ENCODE results near the gene TACO1.

TACO1 gene

DNA sequence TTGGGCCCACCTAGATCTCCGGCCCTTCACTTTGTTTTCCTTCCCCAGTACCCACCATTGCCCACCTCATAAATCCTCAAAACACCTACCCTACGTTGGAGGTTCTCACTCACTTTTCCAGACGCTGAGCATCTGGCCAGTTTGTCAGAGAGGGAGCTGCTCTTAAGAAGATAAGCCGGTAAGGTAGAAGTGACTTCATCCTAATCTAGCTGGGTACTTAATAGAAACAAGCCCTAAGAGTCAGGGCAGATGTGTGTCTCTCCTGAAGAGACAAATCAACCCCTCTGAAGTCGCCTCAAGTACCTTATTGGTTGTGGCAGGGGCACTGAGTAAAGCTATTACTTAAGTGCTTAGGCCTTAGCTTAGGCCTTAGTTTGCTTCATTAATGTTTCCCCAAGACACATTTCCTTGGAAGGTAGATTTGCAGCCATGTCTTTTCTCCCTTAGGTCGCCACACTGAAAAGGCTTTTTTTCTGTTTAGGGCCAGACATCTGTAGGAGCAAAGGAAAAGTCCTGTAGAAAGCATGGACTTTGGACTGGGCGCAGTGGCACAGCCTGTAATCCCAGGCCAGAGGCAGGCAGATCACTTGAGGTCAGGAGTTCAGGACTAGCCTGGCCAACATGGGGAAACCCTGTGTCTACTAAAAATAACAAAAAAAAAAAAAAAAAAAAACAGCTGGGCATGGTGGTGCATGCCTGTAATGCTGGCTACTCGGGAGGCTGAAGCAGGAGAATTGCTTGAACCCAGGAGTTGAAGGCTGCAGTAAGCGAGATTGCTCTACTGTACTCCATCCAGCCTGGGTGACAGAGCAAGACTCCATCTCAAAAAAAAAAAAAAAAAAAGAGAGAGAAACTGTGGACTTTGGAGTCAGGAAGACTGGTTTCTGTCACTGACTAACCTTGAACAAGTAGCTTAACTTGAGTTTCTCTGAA is 1.0 kb downstream of the TACO1 start:
- no peak for DNase-seq (ENCODE audit: low spot score)

DNA sequence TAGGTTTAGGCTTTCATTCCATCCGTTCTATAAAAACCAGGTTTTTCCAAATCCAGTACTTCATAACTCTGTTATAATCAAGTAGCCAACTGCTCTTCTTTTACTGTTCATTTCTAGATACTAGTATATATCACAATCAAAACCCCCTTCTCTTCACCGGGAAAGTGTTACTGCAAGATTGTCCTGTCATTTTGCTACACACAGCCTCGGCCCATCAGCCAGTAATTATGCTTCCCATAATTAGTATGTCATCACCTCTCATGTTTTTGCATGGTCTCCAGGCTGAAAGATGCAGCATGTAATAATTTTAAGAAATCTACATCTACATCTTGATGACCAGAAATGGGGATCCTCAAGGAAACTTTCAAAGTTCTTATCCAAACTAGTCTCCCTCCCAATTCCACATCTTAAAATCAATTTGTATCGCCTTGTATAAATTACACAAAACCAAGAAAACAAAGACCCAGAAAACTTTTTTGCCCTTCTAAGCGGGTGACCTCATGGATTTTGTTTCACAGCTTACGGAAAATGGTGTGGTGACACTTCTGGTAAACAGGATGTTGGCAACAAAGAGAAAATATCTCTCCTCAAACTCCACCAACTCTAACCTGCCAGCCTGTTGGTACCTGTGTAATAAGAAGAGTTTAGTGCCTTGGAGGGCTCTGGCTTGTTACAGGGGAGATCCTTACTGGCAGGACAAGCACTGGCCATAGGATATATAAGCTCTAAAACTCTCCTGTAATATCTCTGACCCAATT is 9.3 kb downstream of the TACO1 start:
- DNase-seq (ENCODE audit: low spot score): no peak

DNA sequence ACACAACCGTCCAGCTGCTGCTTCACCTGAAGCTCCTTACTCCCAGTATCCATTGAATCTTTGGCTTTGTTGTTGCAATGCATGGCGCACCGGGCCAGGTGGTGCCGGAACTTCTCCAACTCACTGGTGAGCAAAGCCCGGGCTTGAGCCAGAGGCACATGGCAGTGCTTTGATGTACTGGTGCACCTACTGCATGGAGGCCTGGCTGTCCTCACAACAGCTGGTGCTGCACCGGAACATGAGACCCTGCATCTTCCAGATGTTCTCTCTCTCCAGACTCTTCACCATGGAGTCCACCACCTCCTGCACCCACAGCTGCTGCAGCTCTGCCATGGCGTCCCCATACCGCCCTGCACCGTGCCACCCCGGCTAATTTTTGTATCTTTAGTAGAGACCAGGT is 10.2 kb downstream of the TACO1 start:
- no peak for DNase-seq (ENCODE audit: low spot score)

DNA sequence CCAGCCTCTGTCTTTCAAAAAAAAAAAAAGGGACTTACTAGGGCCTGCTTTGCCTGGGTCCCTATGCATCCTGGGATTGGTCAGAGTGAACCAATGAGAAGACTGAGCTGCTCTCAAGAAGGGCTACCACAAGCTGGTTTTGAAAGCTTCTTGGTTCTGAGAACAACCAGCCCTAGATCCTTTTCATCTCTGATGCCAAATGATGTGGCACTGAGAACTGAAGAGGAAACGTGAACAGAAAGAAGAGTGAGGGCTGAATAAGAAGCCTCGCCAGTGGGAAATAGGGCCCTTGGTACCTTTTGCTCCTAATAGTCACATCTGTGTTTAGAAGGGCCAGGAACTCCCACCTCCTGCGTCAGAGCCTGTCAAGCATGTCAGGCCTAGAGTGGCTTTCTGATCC is 10.7 kb downstream of the TACO1 start:
- DNase-seq (ENCODE audit: low spot score): no peak

DNA sequence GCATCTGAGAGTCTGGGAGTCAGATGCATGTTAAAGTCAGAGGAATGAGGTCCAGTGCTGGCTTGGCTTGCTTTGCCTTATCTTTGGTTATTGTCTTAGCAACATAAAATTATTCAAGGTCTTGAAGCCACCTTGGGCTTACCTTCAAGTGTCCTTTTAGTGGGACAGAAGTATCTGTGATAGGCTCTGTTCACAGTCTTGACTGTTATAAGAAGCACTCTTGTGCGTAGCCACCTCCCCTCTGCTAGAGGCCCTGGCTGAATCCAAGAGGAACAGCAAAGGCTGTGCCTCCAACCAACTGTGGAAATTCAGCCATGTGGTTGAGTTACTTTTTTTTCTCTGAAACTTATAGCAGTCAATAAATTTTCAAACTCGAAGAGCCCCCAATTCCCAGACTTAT is 13.0 kb downstream of the TACO1 start:
- no peak for DNase-seq (ENCODE audit: low spot score)

DNA sequence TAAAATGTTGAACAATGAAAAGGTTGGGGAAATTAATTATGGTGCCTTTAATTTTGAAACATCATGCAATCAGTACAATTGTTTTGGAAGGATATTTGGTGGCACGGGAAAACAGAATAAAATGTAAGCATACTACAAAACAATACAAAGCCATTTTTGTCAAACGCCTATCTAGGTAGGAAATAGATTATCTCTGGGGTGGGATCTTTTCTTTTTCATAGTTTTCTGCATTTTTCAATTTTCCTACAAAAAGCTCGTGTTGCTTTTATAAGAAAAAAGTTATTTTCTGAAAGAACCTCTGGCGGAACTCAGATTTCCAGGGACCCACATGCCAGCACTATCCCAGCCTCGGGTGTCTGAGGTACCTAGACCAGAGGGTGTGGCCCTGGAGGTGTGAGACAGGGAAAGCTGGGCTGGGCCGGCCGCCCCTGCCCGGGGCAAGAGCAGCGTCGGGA is 20.6 kb downstream of the TACO1 start:
- DNase-seq (ENCODE audit: low spot score): no peak

DNA sequence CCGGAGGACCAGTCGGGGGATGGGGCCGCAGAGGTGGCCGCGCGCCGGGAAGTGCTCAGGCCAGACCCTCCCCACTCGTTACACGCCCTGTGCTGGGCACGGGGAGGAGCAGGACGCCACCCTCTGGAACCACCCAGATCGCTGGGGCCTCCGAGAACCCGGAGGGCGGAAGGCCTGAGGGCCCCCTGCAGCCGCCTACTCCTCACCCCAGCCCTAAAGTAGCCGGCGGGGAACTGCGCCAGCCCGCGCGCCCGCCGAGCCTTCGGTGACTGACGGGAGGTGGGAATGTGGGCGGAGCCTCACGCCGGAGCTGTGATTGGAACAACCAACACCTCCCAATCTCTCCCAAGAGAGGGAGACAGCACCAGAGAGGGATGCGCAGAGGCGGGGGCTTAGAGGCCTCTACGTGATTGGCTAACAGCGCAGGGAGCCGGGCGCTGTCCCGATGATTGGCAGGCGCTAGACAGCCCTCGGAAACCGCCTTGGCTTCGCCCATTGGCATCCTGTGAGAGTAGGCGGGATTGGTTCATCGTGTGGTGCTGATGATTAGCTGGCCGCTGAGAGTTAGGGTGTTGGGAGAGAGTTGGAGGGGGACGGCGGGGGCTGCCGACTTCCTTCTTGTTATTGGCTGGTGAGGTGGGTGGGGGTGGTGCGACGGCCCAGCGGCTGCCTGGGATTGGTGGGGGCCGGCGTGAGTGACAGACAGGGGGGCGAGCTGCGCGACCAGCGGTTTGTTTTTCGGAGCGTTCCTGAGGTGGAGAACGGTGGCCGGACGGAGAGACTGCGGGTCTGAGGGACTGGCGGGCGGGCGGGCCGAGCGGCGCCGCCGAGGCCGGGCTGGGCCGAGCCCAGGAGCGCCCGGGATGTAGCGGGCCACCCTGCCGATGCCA is 21.2 kb downstream of the TACO1 start, which contains the start of gene MAP3K3:
Gene MAP3K3 (plus strand): TSS at position 734 of the 890 bp plus-strand sequence. CDS start 343 bp downstream, outside the sequence.
- peak; percentile 100 for DNase-seq (ENCODE audit: low spot score)

DNA sequence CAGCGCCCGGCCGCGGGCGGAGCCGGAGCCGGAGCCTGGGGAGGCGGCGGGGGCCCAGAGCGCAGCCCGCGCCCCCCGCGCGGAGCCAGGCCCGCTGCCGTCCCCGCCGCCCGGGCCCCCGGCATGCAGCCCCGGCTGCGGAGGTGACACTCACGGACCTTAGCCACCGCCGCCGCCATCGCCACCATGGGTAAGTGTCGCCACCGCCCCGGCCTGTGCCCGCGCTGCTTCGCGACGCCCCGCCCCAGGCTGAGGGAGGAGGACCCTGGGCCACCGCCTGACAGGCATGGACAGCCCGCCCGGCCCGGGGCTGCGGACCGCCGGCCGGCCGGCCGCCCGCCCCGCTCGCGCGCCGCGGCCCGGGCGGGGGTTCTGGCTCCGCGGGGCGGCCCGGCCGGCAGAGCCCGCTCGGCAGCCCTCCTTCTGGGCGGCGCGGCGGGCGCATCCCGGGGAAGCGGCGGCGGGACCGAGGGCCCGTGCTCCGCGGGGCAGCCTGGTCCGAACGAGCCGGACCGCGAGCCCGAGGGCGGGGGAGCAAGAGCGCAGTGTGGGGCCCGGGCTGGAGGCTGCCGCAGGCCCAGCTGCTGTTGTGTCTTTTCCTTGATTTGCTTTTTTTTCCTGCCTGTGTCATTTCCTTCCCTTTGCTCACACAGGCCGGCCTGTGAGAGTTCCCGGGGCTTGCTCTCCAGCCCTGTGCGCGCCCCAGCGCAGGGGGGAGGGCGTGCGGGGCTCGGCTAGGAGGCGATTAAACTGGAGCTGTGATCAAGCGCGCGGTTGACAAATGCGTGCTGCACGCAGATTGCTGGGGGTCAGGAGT is 22.1 kb downstream of the TACO1 start:
- peak; percentile 55 for DNase-seq (ENCODE audit: low spot score)

DNA sequence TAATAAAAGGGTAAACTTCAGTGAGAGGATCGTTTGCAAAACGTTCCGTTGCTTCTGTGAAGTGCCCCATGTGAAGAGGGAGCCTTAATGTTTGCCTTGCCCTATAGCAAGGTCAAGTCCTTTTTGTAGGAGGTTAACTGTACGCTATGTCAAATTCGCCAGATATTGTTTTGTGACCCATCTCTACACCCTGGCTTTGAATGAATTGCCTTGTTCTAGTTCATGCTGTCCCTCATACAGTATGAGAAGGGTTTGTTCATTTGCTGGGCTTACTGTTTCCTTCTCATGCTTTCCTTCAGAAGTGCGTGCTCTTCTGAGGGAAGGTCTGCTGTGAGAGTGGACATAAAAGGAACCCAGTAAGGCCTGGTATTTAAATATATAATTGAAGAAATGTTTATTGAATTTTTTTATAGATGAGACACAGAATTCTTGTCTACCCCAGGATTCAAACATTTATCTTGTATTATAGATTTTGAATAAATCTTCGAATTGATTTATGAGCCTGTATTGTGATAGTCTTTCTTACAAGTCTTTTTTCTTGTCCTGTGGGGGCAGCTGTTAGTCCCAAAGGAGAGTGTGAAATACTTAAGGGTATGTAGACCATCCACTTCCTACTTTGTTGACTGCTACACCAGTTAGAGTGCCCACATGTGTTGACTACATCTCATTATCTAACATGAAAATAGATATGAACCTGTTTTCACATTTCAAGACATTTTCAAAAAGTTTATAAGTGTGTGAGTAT is 23.3 kb downstream of the TACO1 start:
- peak; percentile 37 for DNase-seq (ENCODE audit: low spot score)

DNA sequence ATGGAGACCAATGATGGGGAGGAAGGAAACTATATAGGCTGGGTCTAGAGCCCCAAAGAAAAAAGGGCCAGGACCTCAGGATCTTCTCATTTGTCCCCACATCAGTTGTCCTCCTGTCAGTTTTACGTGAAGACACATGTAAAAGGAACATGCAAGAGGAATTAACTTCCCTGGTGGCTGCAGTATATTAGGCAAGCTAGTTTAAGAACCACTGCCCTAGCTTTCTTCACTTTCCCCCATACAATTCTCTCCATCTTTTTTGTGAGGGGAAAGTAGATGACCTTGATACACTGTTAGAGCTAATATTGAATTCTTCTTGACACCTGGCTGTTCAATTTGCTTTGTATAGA is 23.8 kb downstream of the TACO1 start:
- no peak for DNase-seq (ENCODE audit: low spot score)

DNA sequence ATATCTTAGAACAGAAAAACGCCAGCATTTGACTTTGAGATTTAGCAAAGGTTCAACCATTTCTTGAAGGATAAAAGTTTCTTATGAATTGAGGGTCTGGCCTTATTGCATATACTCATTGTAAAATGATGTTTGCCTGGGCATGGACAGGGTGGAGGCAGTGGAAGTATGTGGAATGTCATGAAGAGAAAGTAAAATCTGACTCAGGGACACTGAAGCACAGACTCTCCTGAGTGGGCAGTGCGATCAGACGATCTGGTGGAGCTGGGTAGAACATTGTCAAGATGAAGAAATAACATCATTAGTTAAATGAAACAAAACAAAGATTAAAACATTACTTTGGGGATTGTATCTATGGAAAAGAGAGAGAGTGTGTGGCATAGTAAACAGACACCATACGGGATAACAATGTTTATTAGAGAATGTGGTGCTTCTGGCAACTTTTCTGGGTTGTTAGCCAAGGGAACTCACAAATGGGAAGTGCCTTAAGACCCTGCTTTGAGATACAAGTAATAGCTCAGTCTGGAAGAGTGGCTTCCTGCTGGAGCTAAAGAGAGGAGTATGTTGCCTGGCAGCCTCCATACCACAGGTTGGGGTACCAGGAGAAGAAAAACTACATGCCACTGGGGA is 26.0 kb downstream of the TACO1 start:
- no peak for DNase-seq (ENCODE audit: low spot score)

DNA sequence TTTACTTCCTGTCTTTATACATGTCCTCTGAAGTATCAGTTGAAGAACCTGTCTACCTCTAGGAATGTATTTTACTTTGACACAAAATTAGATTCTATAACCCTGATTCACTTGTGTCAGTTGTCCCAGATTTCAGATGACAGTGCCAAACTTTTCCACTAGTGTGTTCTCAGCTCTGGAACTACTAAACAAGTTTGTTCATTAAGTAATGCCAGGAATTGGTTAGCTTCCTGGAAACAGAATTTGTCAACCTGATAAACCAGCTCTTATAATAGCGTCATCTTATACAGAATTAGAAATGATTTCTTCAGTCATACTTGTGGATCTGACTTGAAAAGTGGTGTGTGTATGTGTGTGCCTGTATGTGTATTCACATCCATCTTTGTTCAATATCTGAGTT is 28.9 kb downstream of the TACO1 start:
- no peak for DNase-seq (ENCODE audit: low spot score)

DNA sequence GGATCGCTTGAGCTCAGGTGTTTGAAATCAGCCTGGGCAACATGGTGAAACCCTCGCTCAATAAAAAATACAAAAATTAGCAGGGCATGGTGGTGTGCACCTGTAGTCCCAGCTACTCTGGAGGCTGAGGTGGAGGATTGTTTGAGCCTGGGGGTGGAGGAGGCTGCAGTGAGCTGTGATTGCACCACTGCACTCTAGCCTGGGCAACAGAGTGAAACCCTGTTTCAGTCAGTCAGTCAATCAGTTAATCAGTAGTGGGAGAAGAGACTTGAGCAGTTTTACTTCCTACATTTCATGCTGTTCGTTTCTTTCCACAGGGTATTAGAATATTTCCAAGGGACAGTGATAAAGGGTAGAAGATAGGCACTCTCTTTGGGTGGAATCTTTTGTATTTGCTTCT is 30.4 kb downstream of the TACO1 start:
- DNase-seq (ENCODE audit: low spot score): no peak

DNA sequence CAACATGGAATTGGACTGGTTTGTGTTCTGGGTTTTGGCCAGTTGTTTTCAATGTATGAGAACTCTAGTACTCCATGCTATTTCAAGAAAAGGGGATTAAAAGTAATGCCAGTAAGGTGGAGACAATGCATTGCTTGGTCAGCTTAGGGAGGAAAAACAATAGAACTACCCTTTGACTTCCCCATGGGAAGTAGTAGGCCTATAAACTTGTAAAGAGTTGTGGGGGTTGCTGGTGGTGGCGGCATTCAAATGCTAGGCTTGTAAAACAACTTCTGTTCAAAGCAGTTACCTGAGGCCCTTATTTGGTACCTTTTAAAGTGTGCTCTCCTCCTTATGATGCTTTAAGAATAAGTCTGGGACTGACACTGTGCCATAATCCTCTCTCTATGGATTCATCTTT is 30.9 kb downstream of the TACO1 start:
- DNase-seq (ENCODE audit: low spot score): no peak

DNA sequence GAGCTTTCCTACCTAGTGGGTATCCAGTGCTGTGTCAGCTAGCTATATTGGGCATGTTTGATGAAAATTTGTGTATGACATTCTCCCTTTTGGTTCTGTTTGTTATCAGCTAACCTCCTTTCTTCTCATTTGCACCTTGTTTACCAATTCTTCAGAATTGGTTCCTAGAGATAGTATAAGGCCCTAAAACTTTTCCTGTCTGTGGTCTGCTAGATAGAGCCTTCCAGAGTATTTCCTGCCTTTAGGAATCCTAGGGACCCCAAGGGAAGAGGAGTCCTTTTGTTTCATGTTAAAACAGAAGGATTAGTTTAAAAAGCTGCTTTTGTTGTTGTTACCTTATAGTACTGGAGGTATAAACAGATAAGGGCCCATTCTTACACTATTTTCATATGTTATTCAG is 33.0 kb downstream of the TACO1 start:
- DNase-seq (ENCODE audit: low spot score): no peak

DNA sequence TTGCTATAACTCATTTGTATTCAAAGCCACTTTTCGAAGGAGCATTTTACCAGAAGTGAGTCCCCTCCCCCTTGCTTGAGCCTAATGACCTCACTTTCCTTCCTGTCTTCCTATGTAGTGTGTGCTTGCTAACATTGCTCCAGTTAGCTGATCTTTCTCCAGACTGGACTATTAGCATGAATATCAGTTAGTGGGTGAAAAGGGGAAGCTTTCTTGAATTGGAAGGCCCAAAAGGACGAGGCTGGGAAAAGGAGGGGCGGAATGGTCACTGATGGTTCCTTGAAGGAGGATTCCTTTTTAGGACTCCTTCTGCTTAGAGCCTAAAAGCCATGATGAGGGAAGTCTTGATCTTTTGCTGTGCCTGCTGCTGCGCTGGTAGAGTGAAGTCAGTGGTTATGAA is 33.5 kb downstream of the TACO1 start:
- DNase-seq (ENCODE audit: low spot score): peak; percentile 49

DNA sequence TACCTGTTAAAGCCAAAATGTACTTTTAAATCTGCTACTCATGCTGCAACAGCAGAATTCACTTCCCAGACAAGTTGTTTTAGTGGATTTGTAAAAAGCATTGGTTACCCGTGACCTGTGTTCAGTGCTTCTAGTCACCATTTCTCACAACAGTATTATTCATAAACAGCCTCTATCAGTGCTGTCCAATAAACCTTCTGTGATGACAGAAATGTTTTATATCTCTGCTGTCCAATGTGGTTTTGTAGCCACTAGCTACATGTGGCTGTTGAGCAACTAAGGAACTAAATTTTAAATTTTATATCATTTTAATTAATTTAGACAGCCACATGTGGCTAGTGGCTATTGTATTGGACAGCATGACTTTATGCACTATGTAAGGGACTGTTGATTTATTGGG is 34.1 kb downstream of the TACO1 start:
- DNase-seq (ENCODE audit: low spot score): no peak

DNA sequence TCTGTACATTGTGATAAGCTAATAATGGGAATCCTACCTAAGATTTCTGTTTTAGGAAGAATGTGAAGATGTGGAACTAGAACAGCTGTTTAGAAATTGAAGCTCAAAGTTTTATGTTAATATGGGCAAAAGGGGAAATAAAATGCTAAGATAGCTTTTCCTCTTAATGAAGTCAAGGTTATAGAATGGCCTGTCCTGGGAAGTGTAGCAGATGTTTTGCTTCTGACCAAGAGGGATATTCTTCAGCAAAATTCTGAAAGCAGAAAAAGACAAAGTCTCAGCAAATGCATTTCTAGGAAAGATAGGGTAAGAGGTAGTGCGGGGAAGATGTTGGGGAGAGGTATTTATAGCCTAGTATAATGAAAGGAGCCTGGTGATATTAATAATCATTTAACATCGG is 34.6 kb downstream of the TACO1 start:
- no peak for DNase-seq (ENCODE audit: low spot score)

DNA sequence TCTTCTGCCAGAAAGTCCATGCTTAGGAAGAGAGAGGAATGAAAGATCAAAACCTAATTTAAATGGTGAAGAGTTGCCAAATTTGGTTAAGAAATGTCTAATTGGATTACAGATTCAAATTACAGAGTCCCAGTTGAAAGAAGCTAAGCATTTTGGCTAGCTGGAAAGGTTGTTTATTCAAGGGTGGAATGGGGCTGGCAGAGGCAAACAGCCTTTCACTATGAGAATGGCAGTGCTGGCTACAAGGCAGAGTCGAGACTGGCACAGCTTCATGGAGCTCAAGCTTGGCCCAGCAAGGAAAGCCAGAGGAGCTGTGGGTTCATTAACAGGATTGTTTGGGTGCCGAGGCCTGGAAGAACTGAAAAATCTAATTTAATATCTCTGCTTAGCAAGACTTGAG is 35.1 kb downstream of the TACO1 start:
- peak; percentile 77 for DNase-seq (ENCODE audit: low spot score)

DNA sequence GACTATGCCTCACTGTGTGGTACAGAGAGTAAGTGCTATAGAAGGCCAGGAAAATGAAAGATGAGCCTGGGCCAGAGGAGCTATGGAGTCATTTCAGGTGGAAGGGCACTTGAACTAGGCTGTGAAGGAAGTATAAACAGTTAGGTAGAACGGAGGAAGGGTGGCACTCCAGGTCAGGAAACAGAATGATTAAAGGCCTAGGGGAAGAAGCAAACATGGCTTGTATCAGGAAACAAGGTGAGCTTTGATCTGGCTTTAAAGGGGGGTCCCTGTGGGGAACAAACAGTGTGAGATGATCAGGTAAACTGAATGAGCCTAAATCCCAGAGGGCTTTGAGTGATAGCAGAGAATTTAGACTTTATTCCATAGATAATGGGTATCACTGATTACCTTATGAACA is 38.4 kb downstream of the TACO1 start:
- DNase-seq (ENCODE audit: low spot score): no peak

All from pons (tissue), 1 donor.